WERI-Rb-1 (cell line): ENCODE results near the gene COPS3.

Source experiments
- DNase-seq: peaks from one replicate; pipeline ENCODE4 v3.0.0-alpha.2; 2020
- H3K27ac ChIP-seq: fragments of 250-450 bp; sonication (Bioruptor Pico); 2 replicates; pipeline ENCODE4 v1.5.1; 2020; ENCODE audit warnings: mild to moderate bottlenecking, moderate library complexity
- H3K27me3 ChIP-seq: fragments of 250-450 bp; sonication (Bioruptor Pico); 2 replicates; pipeline ENCODE4 v1.5.1; 2021; ENCODE audit warnings: mild to moderate bottlenecking, low read depth, moderate library complexity; ENCODE audit not compliant: insufficient read depth, severe bottlenecking
- H3K36me3 ChIP-seq: fragments of 250-450 bp; sonication (Bioruptor Pico); 2 replicates; pipeline ENCODE4 v1.5.1; 2020; ENCODE audit warnings: mild to moderate bottlenecking, moderate library complexity
- H3K4me3 ChIP-seq: 2 replicates; pipeline ENCODE4 v1.5.1; 2011; ENCODE audit warnings: low read depth, mild to moderate bottlenecking, control low read depth, low read length
- H3K9me3 ChIP-seq: fragments of 250-450 bp; sonication (Bioruptor Pico); 2 replicates; pipeline ENCODE4 v1.5.1; 2021; ENCODE audit warnings: mild to moderate bottlenecking, moderate library complexity; ENCODE audit not compliant: severe bottlenecking
- CTCF ChIP-seq: IDR thresholded peaks from 2 replicates; pipeline ENCODE4 v1.5.1; 2011; ENCODE audit warnings: low read depth, mild to moderate bottlenecking, control low read depth, inconsistent platforms, low read length

Gene COPS3

GRCh38 chr17:17205368-17206123 lies 75.5 kb downstream of the COPS3 start:
- no peak for TF ChIP-seq CTCF
- Histone ChIP-seq H3K36me3 (peaks cover 42% of the 10 kb centered on the region), H3K4me3 (peak overlapping the region; percentile 55), H3K27ac (peak overlapping the region; percentile 84), H3K27me3 (no peaks in the 10 kb centered on the region), H3K9me3 (peaks cover 8% of the 10 kb centered on the region)
- DNase-seq, result peak; percentile 51

- no peak for TF ChIP-seq CTCF
- Histone ChIP-seq H3K27ac (peak overlapping the region; percentile 84), H3K36me3 (peaks cover 42% of the 10 kb centered on the region), H3K27me3 (no peaks in the 10 kb centered on the region), H3K9me3 (peaks cover 8% of the 10 kb centered on the region), H3K4me3 (peak overlapping the region; percentile 55)
- no peak for DNase-seq
These were observed 76.3 kb downstream of the COPS3 start for GRCh38 chr17:17204635-17205231.

- H3K36me3 ChIP-seq, result peaks cover 42% of the 10 kb centered on the region
- no peak for TF ChIP-seq CTCF
- no peak for DNase-seq
- peaks cover 8% of the 10 kb centered on the region for H3K9me3 ChIP-seq
- H3K27me3 ChIP-seq, result no peaks in the 10 kb centered on the region
- H3K27ac ChIP-seq, result no peak overlapping the region
- H3K4me3 ChIP-seq, result no peak overlapping the region
These were observed 76.9 kb downstream of the COPS3 start for GRCh38 chr17:17204041-17204591.

- no peak for TF ChIP-seq CTCF
- Histone ChIP-seq H3K27ac (no peak overlapping the region), H3K4me3 (no peak overlapping the region), H3K36me3 (peaks cover 42% of the 10 kb centered on the region), H3K9me3 (peaks cover 8% of the 10 kb centered on the region), H3K27me3 (no peaks in the 10 kb centered on the region)
- no peak for DNase-seq
These were observed 77.8 kb downstream of the COPS3 start for GRCh38 chr17:17203173-17203730.

- peaks cover 42% of the 10 kb centered on the region for H3K36me3 ChIP-seq
- peaks cover 8% of the 10 kb centered on the region for H3K9me3 ChIP-seq
- TF ChIP-seq CTCF, result no peak
- no peak overlapping the region for H3K4me3 ChIP-seq
- H3K27ac ChIP-seq, result no peak overlapping the region
- H3K27me3 ChIP-seq, result no peaks in the 10 kb centered on the region
- no peak for DNase-seq
These were observed 79.1 kb downstream of the COPS3 start for GRCh38 chr17:17201907-17202306.
